GM12878 (cell line): ENCODE data around the gene MAFB.

Experiments used
- POLR2A ChIP-seq: IDR thresholded peaks from 2 replicates; pipeline ENCODE4 v1.6.1; 2011; ENCODE audit warnings: low read depth, mild to moderate bottlenecking, low read length
- RAD21 ChIP-seq: IDR thresholded peaks from 2 replicates; pipeline ENCODE4 v1.6.1; 2011; ENCODE audit warnings: mild to moderate bottlenecking, low read depth, low read length, moderate library complexity; ENCODE audit not compliant: insufficient read depth
- RELA ChIP-seq: fragments of 450-650 bp; IDR thresholded peaks from 2 replicates; pipeline ENCODE4 v1.8.0; 2014; ENCODE audit warnings: borderline replicate concordance; ENCODE audit not compliant: partially characterized antibody
- TF ChIP-seq, protein P1 (sequence below), 3 experiments: IDR thresholded peaks in 2 of 3; conservative IDR thresholded peaks in 1 of 3; 2 replicates each; pipeline ENCODE4 v1.5.1; 2011; ENCODE audit warnings: low read depth in 3 of 3, low read length in 3 of 3, mild to moderate bottlenecking in 3 of 3, control low read depth in 2 of 3, moderate library complexity in 2 of 3, inconsistent platforms in 1 of 3, mixed read lengths in 1 of 3; ENCODE audit not compliant: control insufficient read depth in 2 of 3, insufficient read depth in 1 of 3; ENCODE audit errors: extremely low read depth in 1 of 3

DNA sequence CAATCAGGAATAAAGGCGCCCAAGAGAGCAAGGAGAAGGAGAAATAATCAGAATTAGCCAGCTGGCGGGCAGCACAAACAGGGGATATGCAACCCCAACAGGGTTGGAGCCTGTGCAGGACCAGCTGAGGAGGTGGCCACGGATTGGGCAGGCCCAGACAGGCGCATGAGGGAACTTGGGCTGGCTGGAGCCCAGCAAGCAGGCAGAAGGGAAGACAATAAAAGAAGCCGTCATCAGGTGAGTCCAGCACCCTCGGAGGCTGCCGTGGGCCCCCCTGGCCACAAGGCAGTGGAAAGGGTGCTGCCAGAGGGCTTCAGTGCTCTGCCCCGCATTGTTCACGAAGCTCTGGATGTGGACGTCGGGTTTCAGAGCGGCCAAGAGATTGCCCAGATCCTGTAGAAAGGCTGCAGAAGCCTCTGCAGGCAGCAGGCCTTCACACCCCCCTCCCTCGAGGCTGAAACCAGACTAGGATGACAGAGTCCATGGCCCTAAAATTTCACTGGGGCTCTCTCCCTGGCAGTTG, 28.4 kb upstream of the MAFB start:
- TF ChIP-seq RELA (no peak), POLR2A (no peak), RAD21 (no peak)
- TF ChIP-seq, protein P1, sequence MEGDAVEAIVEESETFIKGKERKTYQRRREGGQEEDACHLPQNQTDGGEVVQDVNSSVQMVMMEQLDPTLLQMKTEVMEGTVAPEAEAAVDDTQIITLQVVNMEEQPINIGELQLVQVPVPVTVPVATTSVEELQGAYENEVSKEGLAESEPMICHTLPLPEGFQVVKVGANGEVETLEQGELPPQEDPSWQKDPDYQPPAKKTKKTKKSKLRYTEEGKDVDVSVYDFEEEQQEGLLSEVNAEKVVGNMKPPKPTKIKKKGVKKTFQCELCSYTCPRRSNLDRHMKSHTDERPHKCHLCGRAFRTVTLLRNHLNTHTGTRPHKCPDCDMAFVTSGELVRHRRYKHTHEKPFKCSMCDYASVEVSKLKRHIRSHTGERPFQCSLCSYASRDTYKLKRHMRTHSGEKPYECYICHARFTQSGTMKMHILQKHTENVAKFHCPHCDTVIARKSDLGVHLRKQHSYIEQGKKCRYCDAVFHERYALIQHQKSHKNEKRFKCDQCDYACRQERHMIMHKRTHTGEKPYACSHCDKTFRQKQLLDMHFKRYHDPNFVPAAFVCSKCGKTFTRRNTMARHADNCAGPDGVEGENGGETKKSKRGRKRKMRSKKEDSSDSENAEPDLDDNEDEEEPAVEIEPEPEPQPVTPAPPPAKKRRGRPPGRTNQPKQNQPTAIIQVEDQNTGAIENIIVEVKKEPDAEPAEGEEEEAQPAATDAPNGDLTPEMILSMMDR (IDR thresholded peaks at IDR 0.05 in 2 of 3, conservative IDR thresholded peaks at IDR 0.05 in 1 of 3; ENCODE audit: control insufficient read depth in 2 of 3, extremely low read depth in 1 of 3, insufficient read depth in 1 of 3, low read depth in 3 of 3, low read length in 3 of 3): no peak
